Glomerular endothelial cell (primary cell): ENCODE measurements around the gene POLR3C. TPM values are rescaled to one million over a fixed set of nuclear protein-coding genes. Genes with fewer than 3 reads are reported as not detected.
"Not testable (repeated sequence)": the region's sequence is repeated elsewhere in the genome, so short reads cannot be mapped to it uniquely, and the experiment has no call there.

ENCODE experiments used
- DNase-seq: peaks from one replicate; pipeline ENCODE4 v3.0.0-alpha.2; 2011; ENCODE audit warnings: low read depth, low spot score; ENCODE audit errors: extremely low read depth
- total RNA-seq: library from RNA; depleted of rRNA; stranded (reverse); fragments of >200 nt; gene quantifications from 2 replicates; pipeline ENCODE4 v1.2.3, GENCODE V29; 2015

POLR3C gene
- total RNA-seq, 1 donor from 2014 or later: 28.9 TPM

GRCh38 chr1:145818095-145818494, 5.9 kb upstream of the POLR3C start:
- not testable (repeated sequence) for DNase-seq

DNA sequence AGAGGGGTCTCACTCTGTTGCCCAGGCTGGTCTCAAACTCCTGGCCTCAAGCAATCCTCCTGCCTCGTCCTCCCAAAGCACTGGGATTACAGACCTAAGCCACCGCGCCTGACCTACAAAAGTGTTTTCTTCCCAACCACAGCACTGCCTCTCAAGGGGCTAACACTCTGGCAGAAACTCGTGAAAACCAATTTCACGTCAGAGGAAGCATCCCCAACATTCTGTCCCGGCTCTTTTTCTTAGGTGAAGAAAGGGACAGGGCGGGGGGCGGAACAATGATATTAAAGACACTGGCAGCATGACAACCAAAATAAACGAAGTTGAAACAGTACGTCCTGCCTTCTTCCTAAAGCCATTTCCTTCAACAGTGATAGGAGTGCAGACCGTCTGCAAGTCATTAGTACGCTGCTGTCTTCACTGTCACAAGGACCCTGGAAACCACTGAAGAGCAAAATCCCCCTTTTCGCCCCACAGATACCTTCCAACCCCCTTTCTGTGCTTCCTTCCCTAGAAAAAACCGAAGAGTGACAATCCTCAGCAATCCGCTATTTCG, 1.1 kb upstream of the POLR3C start:
- DNase-seq: not testable (repeated sequence)

GRCh38 chr1:145824499-145824842, 471 bp downstream of the POLR3C start:
- DNase-seq: no peak

DNA sequence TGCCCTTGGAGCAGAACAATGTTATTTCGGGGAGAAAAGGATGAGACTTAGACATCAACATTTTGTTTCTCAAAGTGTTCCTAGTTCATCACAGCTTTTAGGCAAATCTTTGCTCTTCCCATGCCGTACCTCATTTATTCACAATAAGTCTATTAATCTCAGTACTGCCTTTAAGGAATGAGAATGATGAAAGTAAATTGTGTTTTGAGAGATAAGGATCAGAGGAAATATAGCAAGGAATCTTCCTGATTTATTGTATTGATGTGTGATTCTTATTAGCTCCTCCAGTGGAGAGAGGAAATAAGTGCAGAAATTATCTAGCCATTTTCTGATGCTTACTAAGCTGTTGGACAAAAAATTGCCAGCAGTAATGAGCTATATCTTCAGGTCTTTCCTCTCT, 2.0 kb downstream of the POLR3C start:
- no peak for DNase-seq

- no peak for DNase-seq
Observed at GRCh38 chr1:145827966-145828365, 4.0 kb downstream of the POLR3C start.

- no peak for DNase-seq
Observed at GRCh38 chr1:145828367-145829026, 4.5 kb downstream of the POLR3C start.

DNA sequence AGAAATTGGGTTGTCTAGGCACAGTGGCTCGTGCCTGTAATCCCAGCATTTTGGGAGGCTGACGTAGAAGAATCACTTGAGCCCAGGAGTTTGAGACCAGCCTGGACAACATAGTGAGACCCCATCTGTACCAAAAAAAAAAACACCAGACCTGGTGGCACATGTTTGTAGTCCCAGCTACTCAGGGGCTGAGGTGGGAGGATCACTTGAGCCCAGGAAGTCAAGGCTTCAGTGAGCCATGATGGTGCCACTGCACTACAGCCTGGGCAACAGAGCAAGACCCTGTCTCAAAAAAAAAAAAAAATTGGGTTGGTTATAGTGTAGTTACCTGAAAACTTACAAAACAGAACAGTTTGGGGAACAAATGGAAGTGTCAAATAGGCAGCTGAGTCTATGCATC, 6.8 kb downstream of the POLR3C start:
- not testable (repeated sequence) for DNase-seq

DNA sequence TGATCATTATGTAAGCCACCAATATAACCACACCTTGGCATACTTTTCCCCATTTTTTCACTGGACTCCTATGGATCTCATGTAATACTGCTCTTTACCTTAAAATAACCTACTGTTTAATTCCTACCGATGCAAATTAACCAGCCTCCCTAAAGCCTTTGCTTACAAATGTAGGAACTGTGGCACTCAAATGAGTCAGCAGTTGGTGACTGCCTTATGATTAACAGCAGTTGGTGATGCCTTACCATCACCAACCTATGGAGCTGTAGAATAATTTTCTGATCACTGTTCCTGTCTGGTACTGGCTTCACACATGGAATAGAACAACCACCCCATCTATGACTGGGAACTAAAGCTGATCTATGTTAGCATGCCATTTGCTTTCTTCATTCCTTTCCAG, 13.7 kb downstream of the POLR3C start:
- no peak for DNase-seq

DNA sequence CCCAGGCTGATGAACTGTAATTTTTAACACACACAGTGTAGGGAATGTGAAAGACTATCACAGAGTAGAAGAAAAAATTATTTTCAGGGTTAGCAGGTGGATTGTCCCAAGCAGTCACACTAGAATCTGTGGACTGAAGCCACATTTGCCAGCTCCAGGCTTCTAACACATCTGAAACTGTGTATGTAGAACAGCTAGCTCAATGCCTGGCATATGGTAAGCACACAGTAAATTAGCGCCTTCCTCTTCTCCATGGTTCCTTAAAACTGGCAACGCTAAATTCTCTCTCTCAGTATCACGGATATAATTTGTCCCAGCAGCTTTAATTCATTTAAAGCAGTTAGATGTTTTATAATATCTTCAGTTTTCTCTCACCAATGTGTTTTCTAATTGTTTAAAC, 19.0 kb downstream of the POLR3C start:
- no peak for DNase-seq

DNA sequence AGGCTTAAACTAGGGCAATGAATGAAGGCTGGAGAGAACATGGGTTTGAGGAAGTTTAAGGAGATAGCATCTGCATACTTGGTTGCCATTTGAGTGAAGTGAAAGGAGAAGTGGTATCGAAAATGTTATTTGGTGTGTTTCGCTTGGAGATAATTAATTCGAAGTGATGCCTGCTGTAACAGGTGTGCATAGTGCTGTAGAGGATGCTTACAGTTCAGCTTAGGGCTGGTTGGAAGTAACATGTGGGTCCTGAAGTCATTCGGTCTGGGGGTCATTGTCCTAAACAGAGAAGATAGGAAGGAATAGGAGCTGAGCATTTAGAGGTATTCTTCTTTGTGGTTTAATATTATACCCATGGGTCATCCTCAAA, 21.1 kb downstream of the POLR3C start:
- no peak for DNase-seq

DNA sequence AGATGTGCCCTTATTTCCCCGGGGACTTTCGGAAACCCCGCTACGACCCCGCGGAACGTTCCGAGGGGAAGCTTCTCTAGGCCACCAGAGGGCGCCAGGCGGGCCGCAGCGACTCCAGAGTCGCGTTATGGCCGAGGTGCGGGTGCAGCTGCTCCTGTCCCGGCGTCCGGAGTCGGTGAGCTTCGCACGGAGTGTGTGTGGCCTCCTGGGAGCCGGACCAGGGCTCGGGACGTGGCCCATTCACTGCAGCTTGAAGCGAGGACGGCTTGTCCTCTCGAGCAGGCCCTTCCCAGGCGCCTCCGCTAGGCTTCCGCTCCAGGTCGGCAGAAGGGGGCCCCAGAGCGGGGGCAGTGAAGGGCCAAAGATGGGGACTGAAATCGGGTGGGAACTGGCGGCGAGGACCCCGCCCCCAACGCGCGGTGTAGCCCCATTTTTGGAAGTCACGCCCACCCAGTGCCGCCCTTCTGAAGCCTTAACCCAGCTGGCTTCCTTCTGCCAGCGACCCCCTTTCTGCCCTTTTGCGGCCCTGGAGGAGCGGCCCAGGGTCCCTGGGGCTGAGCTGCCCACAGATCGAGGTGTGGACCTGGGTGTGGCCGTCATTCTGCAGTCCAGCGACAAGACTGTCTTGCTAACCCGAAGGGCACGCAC, 21.6 kb downstream of the POLR3C start, which contains the start of gene NUDT17:
Gene NUDT17 (plus strand): TSS at position 117 of the 648 bp plus-strand sequence. CDS start 11 bp downstream, at position 128.
- DNase-seq: no peak

DNA sequence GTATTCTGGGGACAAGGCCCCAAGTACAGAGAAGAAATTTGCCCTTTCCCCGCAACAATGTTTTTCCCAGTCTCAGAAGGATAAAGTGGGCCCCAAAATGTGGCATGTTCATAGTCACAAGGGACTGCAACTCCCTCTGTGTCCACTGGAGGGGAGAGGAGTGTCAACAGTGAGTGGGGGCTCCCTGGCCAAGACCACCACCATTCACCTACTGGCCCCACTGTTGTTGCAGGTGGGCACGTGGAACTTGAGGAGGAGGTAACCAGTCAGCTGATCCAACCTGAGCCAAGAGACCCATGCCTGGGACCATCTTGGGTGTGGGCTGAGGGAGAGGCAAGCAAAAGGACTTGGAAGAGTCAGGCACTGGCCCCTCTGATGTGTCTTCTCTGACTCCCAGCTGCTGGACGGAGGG, 22.2 kb downstream of the POLR3C start:
- no peak for DNase-seq

GRCh38 chr1:145847827-145848226, 23.8 kb downstream of the POLR3C start:
- DNase-seq: no peak

- no peak for DNase-seq
Observed at GRCh38 chr1:145849356-145850160, 25.6 kb downstream of the POLR3C start.

DNA sequence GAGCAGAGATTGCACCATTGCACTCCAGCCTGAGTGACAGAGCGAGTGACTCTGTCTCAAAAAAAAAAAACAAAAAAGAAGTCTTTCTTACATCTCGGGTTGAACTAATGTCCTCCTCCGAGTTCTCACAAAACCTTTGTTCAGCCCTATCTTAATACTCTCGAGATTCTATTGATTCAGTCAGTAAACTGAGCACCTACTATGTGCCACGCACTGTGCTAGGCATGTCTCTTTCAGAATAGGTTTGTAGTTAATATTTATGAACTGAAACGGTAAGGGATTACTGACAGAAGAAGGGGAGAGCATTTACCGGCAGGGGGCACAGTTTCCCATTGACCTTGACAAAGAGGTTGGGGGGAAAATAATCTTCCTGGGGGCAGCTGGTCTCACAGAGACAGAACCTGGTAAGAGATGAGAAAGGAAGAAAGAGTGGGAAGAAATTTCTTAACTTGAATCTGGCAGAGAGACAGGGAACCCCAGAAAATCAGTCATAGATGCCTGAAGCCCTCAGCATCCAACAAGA, 31.5 kb downstream of the POLR3C start:
- no peak for DNase-seq

DNA sequence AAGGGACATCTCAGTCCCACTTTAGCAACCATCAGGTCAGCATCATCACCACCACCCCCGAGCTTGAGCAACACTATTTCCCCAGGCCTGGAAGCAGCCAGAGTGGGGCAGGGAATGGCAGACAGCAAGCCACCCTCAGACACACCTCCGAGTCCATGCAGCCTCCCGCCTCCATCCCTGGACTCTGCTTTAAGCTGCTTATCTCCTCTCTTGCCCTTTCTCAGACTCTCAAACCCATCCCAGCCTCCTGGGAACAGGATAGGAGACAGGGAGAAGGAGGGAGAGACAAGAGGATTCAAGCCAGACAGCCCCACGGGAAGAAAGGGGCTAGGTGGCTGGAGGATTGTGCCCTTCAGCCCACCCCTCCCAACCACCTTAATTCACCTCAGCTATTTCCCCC, 33.2 kb downstream of the POLR3C start:
- DNase-seq: no peak

GRCh38 chr1:145858238-145858900, 34.4 kb downstream of the POLR3C start:
- DNase-seq: no peak

DNA sequence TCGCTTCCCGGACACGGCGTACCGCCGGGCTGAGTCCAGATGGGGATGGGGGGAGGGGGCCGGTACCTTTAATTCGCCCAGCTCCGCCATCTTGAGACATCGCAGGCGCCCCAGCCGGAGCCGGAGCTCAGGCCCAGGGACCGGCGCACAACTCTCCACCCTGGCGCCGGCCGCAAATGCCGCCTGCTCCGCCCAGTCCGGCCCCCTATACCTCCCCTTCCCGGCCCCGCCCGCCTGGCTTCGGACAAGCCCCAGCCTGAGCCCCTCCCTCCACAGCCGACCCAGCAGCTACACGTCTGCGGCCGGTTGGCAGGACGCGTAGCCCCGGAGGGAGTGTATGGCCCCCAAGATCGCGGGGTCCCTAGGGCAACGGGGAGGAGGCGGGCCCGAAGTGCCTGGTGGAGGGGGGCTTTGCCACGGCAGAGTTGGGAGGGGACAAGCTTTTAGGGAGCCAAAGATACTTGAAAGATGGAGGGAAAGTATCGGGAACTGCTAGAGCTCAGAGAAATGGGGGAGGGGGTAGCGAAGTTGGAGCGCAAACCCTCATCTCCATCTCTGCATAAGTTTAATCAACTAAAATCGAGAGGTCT, 35.0 kb downstream of the POLR3C start, which contains the start of gene PIAS3:
Gene PIAS3 (minus strand): TSS at position 181 of the 590 bp plus-strand sequence. CDS start 91 bp downstream, at position 90.
- DNase-seq: peak; percentile 20

DNA sequence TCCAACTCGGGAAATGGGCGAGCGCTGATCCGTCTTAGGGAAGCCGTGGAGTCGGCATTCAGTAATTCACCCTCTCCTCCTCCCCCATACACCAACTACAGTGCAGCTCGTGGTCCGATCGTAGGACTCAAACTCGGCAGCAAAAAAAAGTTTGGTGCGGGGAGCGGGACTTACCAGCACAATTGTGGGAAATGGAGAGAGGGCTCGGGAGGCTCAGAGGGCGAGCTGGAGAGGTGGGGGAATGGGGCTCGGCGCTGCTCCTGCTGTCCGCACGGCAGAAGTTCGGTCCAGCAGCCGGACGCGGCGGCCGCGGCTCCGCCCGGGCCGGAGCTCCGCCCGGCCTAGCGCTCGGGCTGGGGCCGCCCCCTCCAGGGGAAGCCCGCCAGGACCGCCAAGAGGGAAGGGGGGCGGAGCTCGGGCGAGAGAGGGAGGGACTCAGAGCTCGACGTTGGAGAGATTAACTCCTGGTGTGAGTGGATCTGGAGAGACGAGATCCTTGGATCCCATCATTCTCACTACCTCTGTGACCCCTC, 35.6 kb downstream of the POLR3C start:
- peak; percentile 23 for DNase-seq
